ENCODE measurements around the gene RANBP3L.

Gene RANBP3L

GRCh38 chr5:36214436-36214835 is 87.3 kb downstream of the RANBP3L start:
- H3F3A ChIP-seq (ENCODE audit: insufficient read depth, low read length) = no peaks in the 10 kb centered on the region
- H3K4me1 ChIP-seq (ENCODE audit: low read length) = no peaks in the 10 kb centered on the region
- H3K4me3 ChIP-seq (ENCODE audit: low read length) = no peak overlapping the region
- H3K9ac ChIP-seq (ENCODE audit: low read length) = no peak overlapping the region
- H2AFZ ChIP-seq (ENCODE audit: low read length) = no peak overlapping the region
- no peak overlapping the region for H3K27ac ChIP-seq (ENCODE audit: low read length)
- H3K9me3 ChIP-seq (replicated peaks; ENCODE audit: insufficient read depth, low read length) = no peaks in the 10 kb centered on the region
- no peaks in the 10 kb centered on the region for H3K79me2 ChIP-seq (ENCODE audit: low read length)
- TF ChIP-seq CTCF (IDR thresholded peaks at IDR 0.05; ENCODE audit: low read length) (0 out of 2 replicates have a peak, but pooled peaks have one; percentile 14), EZH2 (optimal IDR thresholded peaks at IDR 0.05; ENCODE audit: low read depth, low read length) (no peak)
- no peaks in the 10 kb centered on the region for H3K36me3 ChIP-seq (replicated peaks; ENCODE audit: insufficient read depth, low read length)
- no peaks in the 10 kb centered on the region for H3K9me2 ChIP-seq (replicated peaks; ENCODE audit: insufficient read depth, low read length)
- no peaks in the 10 kb centered on the region for H4K20me1 ChIP-seq (ENCODE audit: insufficient read depth, low read length)
- no peak overlapping the region for H3K4me2 ChIP-seq (ENCODE audit: low read depth, low read length)
- DNase-seq = no peak
- no peaks in the 10 kb centered on the region for H3K27me3 ChIP-seq (replicated peaks; ENCODE audit: insufficient read depth, low read length)

- no peaks in the 10 kb centered on the region for H3K27me3 ChIP-seq (replicated peaks; ENCODE audit: insufficient read depth, low read length)
- TF ChIP-seq EZH2 (optimal IDR thresholded peaks at IDR 0.05; ENCODE audit: low read depth, low read length) (no peak), EZH2phosphoT487 (IDR thresholded peaks at IDR 0.05; ENCODE audit: low read length) (no peak), CTCF (IDR thresholded peaks at IDR 0.05; ENCODE audit: low read length) (no peak)
- H3K4me2 ChIP-seq (ENCODE audit: low read depth, low read length) = no peak overlapping the region
- no peaks in the 10 kb centered on the region for H4K20me1 ChIP-seq (ENCODE audit: insufficient read depth, low read length)
- peaks cover 5% of the 10 kb centered on the region for H3K4me1 ChIP-seq (ENCODE audit: low read length)
- no peaks in the 10 kb centered on the region for H3K79me2 ChIP-seq (ENCODE audit: low read length)
- no peak overlapping the region for H3K4me3 ChIP-seq (ENCODE audit: low read length)
- 0 out of 2 replicates have a peak, but pooled peaks cover 3% of the 10 kb centered on the region for H3K36me3 ChIP-seq (replicated peaks; ENCODE audit: insufficient read depth, low read length)
- H3K27ac ChIP-seq (ENCODE audit: low read length) = no peak overlapping the region
- H2AFZ ChIP-seq (ENCODE audit: low read length) = no peak overlapping the region
- H3K9ac ChIP-seq (ENCODE audit: low read length) = no peak overlapping the region
- no peaks in the 10 kb centered on the region for H3F3A ChIP-seq (ENCODE audit: insufficient read depth, low read length)
- no peaks in the 10 kb centered on the region for H3K9me3 ChIP-seq (replicated peaks; ENCODE audit: insufficient read depth, low read length)
- no peak for DNase-seq
- H3K9me2 ChIP-seq (replicated peaks; ENCODE audit: insufficient read depth, low read length) = no peaks in the 10 kb centered on the region
Observed at GRCh38 chr5:36209664-36210063, 92.0 kb downstream of the RANBP3L start.

- Histone ChIP-seq H3K36me3 (replicated peaks; ENCODE audit: insufficient read depth, low read length) (0 out of 2 replicates have a peak, but pooled peaks cover 3% of the 10 kb centered on the region), H3F3A (ENCODE audit: insufficient read depth, low read length) (no peaks in the 10 kb centered on the region), H3K27ac (ENCODE audit: low read length) (no peak overlapping the region), H3K27me3 (replicated peaks; ENCODE audit: insufficient read depth, low read length) (no peaks in the 10 kb centered on the region), H3K9ac (ENCODE audit: low read length) (no peak overlapping the region), H3K9me2 (replicated peaks; ENCODE audit: insufficient read depth, low read length) (no peaks in the 10 kb centered on the region), H3K9me3 (replicated peaks; ENCODE audit: insufficient read depth, low read length) (no peaks in the 10 kb centered on the region), H3K4me2 (ENCODE audit: low read depth, low read length) (no peak overlapping the region), H2AFZ (ENCODE audit: low read length) (no peak overlapping the region), H3K4me1 (ENCODE audit: low read length) (peaks cover 5% of the 10 kb centered on the region), H3K79me2 (ENCODE audit: low read length) (no peaks in the 10 kb centered on the region), H3K4me3 (ENCODE audit: low read length) (no peak overlapping the region), H4K20me1 (ENCODE audit: insufficient read depth, low read length) (no peaks in the 10 kb centered on the region)
- no peak for TF ChIP-seq CTCF (IDR thresholded peaks at IDR 0.05; ENCODE audit: low read length)
- no peak for TF ChIP-seq EZH2 (optimal IDR thresholded peaks at IDR 0.05; ENCODE audit: low read depth, low read length)
- TF ChIP-seq EZH2phosphoT487 (IDR thresholded peaks at IDR 0.05; ENCODE audit: low read length) = no peak
- DNase-seq = no peak
Observed at GRCh38 chr5:36208786-36209185, 92.9 kb downstream of the RANBP3L start.
